Lung (tissue), 12 donors: ENCODE results near the gene CERS1. TPM values are rescaled to one million over a fixed set of nuclear protein-coding genes. Genes with fewer than 3 reads are reported as not detected.

Experiments used
- ATAC-seq: fragments of 200-7000 bp; cut with Tn5 transposase; one replicate; pipeline ENCODE4 v1.9.1; 2020; ENCODE audit warnings: moderate number of reproducible peaks; ENCODE audit not compliant: insufficient read depth, low FRiP score
- DNase-seq, 3 donors: peaks; one replicate each; pipeline ENCODE4 v3.0.0-alpha.2; 2013 to 2017
- H3K27ac ChIP-seq, 2 donors: one replicate each; pipeline ENCODE4 v1.5.1; 2013; ENCODE audit warnings: mild to moderate bottlenecking in 2 of 2, moderate library complexity in 2 of 2, control low read depth in 1 of 2, inconsistent platforms in 1 of 2, low read depth in 1 of 2, low read length in 1 of 2
- H3K27me3 ChIP-seq, 3 donors: one replicate each; pipeline ENCODE4 v1.5.1; 2013; ENCODE audit warnings: low read length in 2 of 3; ENCODE audit not compliant: control insufficient read depth in 3 of 3, insufficient read depth in 3 of 3
- H3K36me3 ChIP-seq, 4 donors: one replicate each; pipeline ENCODE4 v1.5.1; 2013; ENCODE audit warnings: low read length in 4 of 4, mild to moderate bottlenecking in 1 of 4, moderate library complexity in 1 of 4; ENCODE audit not compliant: control insufficient read depth in 4 of 4, insufficient read depth in 4 of 4
- H3K4me1 ChIP-seq, 5 donors: one replicate each; pipeline ENCODE4 v1.5.1; 2013; ENCODE audit warnings: low read length in 5 of 5, mild to moderate bottlenecking in 2 of 5, moderate library complexity in 1 of 5; ENCODE audit not compliant: control insufficient read depth in 5 of 5, insufficient read depth in 5 of 5
- H3K4me3 ChIP-seq: one replicate; pipeline ENCODE4 v1.5.1; 2013; ENCODE audit warnings: mild to moderate bottlenecking, control low read depth, moderate library complexity
- H3K9ac ChIP-seq, 2 donors: one replicate each; pipeline ENCODE4 v1.5.1; 2013; ENCODE audit warnings: low read length in 2 of 2, control low read depth in 1 of 2; ENCODE audit not compliant: insufficient read depth in 1 of 2
- H3K9me3 ChIP-seq, 4 donors: one replicate each; pipeline ENCODE4 v1.5.1; 2013; ENCODE audit warnings: low read length in 3 of 4, mild to moderate bottlenecking in 1 of 4, moderate library complexity in 1 of 4; ENCODE audit not compliant: control insufficient read depth in 4 of 4, insufficient read depth in 3 of 4
- WGBS, 2 donors: extraction: QIAGEN DNeasy Blood & Tissue Kit; methylation state at CpG; one replicate each; pipeline ENCODE4 v1.1.7; 2013; 5-methylcytosine and 5-hydroxymethylcytosine counted together
- polyA plus RNA-seq, 2 donors: library from polyadenylated mRNA; stranded (reverse); fragments of 200-250 nt; gene quantifications; one replicate each; pipeline ENCODE4 v1.2.1, GENCODE V29; 2013
- total RNA-seq, 2 donors: library from RNA; depleted of rRNA in 1 of 2; stranded (reverse); fragments of >200 nt in 1 of 2; gene quantifications; one replicate each; pipeline ENCODE4 v1.2.1, GENCODE V29; 2014 to 2021
- TF ChIP-seq, protein P1 (sequence below): IDR thresholded peaks from 2 replicates; pipeline ENCODE4 v1.5.1; 2012; ENCODE audit warnings: mild to moderate bottlenecking; ENCODE audit errors: control extremely low read depth, extremely low read depth
- donor health status: control.
- donor health status: control.
- donor health status: Bipolar disorder and iron deficiency.
- donor health status: healthy.
- donor health status: DM: yes; HTN: yes; CAD: no.

CERS1 gene
- total and polyA plus RNA-seq, 4 donors, result 0.14 to 1.7 (median 0.35) TPM

DNA sequence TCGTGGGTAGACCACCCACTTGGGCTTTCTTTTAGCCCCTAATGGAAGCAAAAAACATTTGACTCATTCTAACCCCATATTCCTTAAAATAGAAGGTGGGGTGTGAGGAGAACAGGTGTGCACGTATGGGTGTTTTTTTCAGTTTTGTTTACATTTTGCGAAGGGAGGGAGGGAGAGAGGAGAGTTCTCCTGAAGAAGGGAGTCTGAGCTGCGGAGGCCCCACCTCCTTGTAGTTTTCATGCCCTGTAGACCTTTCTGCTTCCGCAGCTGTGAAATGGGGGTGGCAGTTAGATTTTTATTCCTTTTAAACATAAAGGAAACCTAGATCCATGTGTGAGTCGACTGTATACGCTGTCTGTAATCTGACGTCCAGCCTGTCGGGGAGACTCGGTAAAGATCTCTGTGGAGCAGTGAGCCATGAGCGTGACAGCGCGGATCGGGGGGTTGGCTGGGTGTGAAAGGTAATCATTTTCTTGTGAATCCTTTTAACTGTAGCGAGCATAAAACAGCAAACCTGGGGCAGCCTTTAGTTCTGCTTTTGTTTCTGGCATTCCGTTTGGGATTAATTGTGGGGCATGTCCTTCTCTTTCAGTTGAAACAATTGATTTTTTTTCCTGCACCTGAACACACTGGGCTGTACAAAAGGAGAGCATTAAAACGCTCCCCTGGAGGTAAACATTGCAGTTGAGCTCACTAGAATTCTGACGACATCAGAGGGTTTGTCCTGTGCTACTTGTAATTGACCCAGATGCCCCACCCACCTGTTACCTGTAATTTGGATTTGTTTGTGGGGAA is 61.9 kb downstream of the CERS1 start:
- DNase-seq, result no peak
- H3K4me1 ChIP-seq, result peaks cover 8 to 19% (median 14%) of the 10 kb centered on the region in 5 donors

DNA sequence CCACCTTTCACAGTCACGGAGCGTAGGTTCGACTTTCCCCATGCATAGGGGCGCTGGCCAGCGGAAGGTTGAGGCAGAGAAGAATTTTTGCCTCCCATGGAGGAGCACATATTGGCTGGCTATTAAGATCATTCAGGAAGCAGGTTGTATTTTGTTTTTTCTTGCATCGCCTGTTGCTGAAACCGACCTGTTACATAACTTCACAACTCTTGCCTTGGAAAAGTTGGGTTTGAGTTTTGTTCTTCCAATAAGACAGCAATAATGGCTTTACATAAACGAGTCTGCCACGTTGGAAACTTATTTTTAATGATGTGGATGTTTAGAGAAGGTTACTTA is 62.8 kb downstream of the CERS1 start:
- DNase-seq (no peak), ATAC-seq (no peak)
- H3K27ac ChIP-seq, result peak overlapping the region in 1 of 2 donors; percentile 96
- peak overlapping the region; percentile 56 to 67 for H3K9ac ChIP-seq
- H3K27me3 ChIP-seq, result peaks cover 0 to 3% (median 0%) of the 10 kb centered on the region in 3 donors
- TF ChIP-seq, protein P1, sequence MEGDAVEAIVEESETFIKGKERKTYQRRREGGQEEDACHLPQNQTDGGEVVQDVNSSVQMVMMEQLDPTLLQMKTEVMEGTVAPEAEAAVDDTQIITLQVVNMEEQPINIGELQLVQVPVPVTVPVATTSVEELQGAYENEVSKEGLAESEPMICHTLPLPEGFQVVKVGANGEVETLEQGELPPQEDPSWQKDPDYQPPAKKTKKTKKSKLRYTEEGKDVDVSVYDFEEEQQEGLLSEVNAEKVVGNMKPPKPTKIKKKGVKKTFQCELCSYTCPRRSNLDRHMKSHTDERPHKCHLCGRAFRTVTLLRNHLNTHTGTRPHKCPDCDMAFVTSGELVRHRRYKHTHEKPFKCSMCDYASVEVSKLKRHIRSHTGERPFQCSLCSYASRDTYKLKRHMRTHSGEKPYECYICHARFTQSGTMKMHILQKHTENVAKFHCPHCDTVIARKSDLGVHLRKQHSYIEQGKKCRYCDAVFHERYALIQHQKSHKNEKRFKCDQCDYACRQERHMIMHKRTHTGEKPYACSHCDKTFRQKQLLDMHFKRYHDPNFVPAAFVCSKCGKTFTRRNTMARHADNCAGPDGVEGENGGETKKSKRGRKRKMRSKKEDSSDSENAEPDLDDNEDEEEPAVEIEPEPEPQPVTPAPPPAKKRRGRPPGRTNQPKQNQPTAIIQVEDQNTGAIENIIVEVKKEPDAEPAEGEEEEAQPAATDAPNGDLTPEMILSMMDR, result no peak
- 2% methylated on average over 9 of the region's 9 CpGs for WGBS, 2 donors
- H3K9me3 ChIP-seq, result no peaks in the 10 kb centered on the region
- peak overlapping the region; percentile 92 for H3K4me3 ChIP-seq
- H3K4me1 ChIP-seq, result peaks cover 8 to 19% (median 14%) of the 10 kb centered on the region in 5 donors
- H3K36me3 ChIP-seq, result peaks cover 0 to 10% (median 5%) of the 10 kb centered on the region in 4 donors

More for the DNA sequence above, 61.9 kb downstream of the CERS1 start:
- no peak for ATAC-seq
- Histone ChIP-seq H3K27ac (peak overlapping the region in 1 of 2 donors; percentile 34), H3K9me3 (no peaks in the 10 kb centered on the region), H3K9ac (peak overlapping the region; percentile 44 to 67), H3K4me3 (peak overlapping the region; percentile 18), H3K27me3 (peaks cover 0 to 3% (median 0%) of the 10 kb centered on the region in 3 donors), H3K36me3 (peaks cover 0 to 10% (median 5%) of the 10 kb centered on the region in 4 donors)
- TF ChIP-seq, protein P1, result no peak
- 17 to 39% methylated on average over 18 of the region's 18 CpGs for WGBS, 2 donors

DNA sequence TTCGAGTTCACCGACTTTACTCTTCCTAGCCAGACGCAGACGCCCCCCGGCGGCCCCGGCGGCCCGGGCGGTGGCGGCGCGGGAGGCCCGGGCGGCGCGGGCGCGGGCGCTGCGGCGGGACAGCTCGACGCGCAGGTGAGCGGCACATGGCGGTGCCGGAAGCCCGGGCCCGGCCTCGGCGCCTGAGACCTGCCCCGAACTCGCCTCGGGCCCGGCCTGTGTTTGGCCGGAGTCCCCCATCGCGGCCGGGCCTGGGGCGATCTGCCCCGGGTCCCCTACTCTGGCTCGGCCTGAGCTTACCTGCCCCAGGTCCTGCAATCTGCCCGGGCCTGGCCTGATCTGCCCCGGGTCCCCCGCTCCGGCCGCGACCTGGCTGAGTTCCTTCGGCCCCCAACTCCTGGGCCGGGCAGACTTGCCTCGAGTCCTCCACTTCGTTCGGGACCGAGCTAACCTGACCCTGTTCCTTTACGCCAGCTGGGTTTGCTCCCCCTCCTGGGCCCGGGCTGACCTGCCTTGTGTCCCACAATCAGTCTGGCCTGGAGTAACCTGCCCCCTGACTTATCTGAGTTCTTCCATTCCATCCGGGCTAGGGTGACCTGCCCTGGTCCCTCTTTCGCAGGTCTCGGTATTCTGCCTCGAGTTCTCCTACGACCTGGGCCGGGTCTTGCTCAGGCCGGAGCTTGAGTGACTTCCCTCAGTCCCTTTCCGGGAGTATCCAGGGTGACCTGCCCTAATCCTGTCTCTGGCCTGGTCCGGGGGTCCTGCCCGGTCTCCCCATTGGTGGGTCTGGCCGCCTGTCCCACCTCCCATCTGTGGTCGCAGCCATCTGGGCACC is 63.4 kb downstream of the CERS1 start:
- H3K9me3 ChIP-seq, result no peaks in the 10 kb centered on the region
- TF ChIP-seq, protein P1, result no peak
- H3K4me1 ChIP-seq, result peaks cover 8 to 19% (median 14%) of the 10 kb centered on the region in 5 donors
- H3K27ac ChIP-seq, result peak overlapping the region; percentile 95 to 96
- H3K4me3 ChIP-seq, result peak overlapping the region; percentile 92
- no peak for DNase-seq
- H3K36me3 ChIP-seq, result peaks cover 0 to 6% (median 5%) of the 10 kb centered on the region in 4 donors
- 0 to 1% methylated on average over 69 of the region's 69 CpGs for WGBS, 2 donors
- H3K9ac ChIP-seq, result peak overlapping the region; percentile 56 to 67
- no peak for ATAC-seq
- H3K27me3 ChIP-seq, result peaks cover 0 to 3% (median 0%) of the 10 kb centered on the region in 3 donors
